Smooth muscle cell (in vitro differentiated cells): ENCODE measurements around the gene RUFY1. TPM values are rescaled to one million over a fixed set of nuclear protein-coding genes. Genes with fewer than 3 reads are reported as not detected.

Experiments
- DNase-seq: peaks from one replicate; lab custom pipeline; 2025; ENCODE audit not compliant: unreplicated experiment; lab: John Stamatoyannopoulos, UW
- H2AFZ ChIP-seq: fragments of 200-600 bp; sonication (generic); 2 replicates; pipeline ENCODE4 v1.6.0; 2016; ENCODE audit warnings: antibody characterized with exemption, low read depth, mild to moderate bottlenecking
- H3F3A ChIP-seq: fragments of 200-600 bp; sonication (generic); 2 replicates; pipeline ENCODE4 v1.6.0; 2017; ENCODE audit warnings: antibody characterized with exemption, low read depth
- H3K27ac ChIP-seq: fragments of 200-600 bp; sonication (generic); 2 replicates; pipeline ENCODE4 v1.5.1; 2016; ENCODE audit warnings: low read depth, mild to moderate bottlenecking
- H3K27me3 ChIP-seq: fragments of 200-600 bp; sonication (generic); 2 replicates; pipeline ENCODE4 v1.6.1; 2016; ENCODE audit warnings: low read depth, mild to moderate bottlenecking
- H3K36me3 ChIP-seq: fragments of 200-600 bp; sonication (generic); 2 replicates; pipeline ENCODE4 v1.5.1; 2016; ENCODE audit warnings: low read depth
- H3K4me1 ChIP-seq: fragments of 200-600 bp; sonication (generic); 2 replicates; pipeline ENCODE4 v1.5.1; 2016; ENCODE audit warnings: low read depth
- H3K4me2 ChIP-seq: fragments of 200-600 bp; sonication (generic); 2 replicates; pipeline ENCODE4 v1.6.0; 2016; ENCODE audit warnings: mild to moderate bottlenecking
- H3K4me3 ChIP-seq: fragments of 200-600 bp; sonication (generic); 2 replicates; pipeline ENCODE4 v1.5.1; 2016; ENCODE audit warnings: mild to moderate bottlenecking
- H3K79me2 ChIP-seq: fragments of 200-600 bp; sonication (generic); 2 replicates; pipeline ENCODE4 v1.6.0; 2016; ENCODE audit warnings: low read depth, mild to moderate bottlenecking
- H3K9ac ChIP-seq: fragments of 200-600 bp; sonication (generic); 2 replicates; pipeline ENCODE4 v1.6.0; 2016; ENCODE audit warnings: low read depth
- H3K9me3 ChIP-seq: fragments of 200-600 bp; sonication (generic); replicated peaks from 2 replicates; pipeline ENCODE4 v1.5.1; 2016; ENCODE audit warnings: low read depth
- H4K20me1 ChIP-seq: fragments of 200-600 bp; sonication (generic); 2 replicates; pipeline ENCODE4 v1.6.0; 2016; ENCODE audit warnings: low read depth
- WGBS: methylation state at CpG from one replicate; pipeline ENCODE4 v1.1.7; 2016; ENCODE audit warnings: low lambda C conversion rate; 5-methylcytosine and 5-hydroxymethylcytosine counted together
- polyA plus RNA-seq: library from polyadenylated mRNA; unstranded; fragments of >200 nt; fragmentation: Nextera tagmentation; extraction: Ambion mirVana; gene quantifications from 2 replicates; pipeline ENCODE4 v1.2.1, GENCODE V29; 2016
- total RNA-seq: library from RNA; depleted of rRNA; stranded (reverse); fragments of >200 nt; gene quantifications from 2 replicates; pipeline ENCODE4 v1.2.3, GENCODE V29; 2014
- TF ChIP-seq, protein P1 (sequence below): fragments of 200-600 bp; sonication (generic); IDR thresholded peaks from 2 replicates; pipeline ENCODE4 v1.5.1; 2017; ENCODE audit warnings: borderline replicate concordance, mild to moderate bottlenecking, antibody characterized with exemption; ENCODE audit not compliant: insufficient read depth, poor library complexity, severe bottlenecking

The RUFY1 gene
- total and polyA plus RNA-seq, 2 experiments from 2014 or later: 23.8 to 26.4 TPM

DNA sequence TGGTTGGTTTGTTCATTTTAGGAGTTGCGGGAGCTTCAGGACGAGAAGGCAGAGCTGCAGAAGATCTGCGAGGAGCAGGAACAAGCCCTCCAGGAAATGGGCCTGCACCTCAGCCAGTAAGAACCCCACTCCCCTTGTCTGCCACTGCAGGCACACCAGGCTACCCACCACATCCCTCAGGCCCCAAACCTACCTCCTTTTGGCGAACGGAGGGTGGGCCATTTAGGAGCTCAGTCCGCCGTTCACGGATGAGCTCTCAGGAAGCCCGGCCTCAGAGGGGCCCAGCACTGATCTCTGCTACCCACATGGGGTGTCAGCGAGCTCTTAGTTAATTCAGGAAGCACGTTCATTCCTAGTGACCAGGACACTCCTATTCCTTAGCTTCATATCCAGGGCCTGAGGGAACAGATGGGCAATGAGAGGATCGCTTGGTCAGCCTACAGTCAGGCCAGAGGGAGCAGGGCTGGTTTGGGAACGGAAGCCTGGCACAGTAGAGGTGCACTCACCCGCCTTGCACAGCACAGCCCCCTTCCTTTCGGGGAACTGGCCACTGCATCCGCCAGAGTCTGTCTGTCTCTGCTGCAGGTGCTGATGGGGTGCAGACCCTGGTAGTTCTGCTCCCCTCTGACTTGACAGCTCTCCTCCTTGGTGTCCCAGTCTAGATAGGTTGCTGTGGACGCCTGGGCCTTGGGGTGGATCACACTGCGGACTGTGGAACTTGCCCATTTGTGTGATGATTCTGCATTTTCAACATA lies 51.7 kb downstream of the RUFY1 start:
- 97% methylated on average over 18 of the region's 18 CpGs for WGBS
- TF ChIP-seq, protein P1, sequence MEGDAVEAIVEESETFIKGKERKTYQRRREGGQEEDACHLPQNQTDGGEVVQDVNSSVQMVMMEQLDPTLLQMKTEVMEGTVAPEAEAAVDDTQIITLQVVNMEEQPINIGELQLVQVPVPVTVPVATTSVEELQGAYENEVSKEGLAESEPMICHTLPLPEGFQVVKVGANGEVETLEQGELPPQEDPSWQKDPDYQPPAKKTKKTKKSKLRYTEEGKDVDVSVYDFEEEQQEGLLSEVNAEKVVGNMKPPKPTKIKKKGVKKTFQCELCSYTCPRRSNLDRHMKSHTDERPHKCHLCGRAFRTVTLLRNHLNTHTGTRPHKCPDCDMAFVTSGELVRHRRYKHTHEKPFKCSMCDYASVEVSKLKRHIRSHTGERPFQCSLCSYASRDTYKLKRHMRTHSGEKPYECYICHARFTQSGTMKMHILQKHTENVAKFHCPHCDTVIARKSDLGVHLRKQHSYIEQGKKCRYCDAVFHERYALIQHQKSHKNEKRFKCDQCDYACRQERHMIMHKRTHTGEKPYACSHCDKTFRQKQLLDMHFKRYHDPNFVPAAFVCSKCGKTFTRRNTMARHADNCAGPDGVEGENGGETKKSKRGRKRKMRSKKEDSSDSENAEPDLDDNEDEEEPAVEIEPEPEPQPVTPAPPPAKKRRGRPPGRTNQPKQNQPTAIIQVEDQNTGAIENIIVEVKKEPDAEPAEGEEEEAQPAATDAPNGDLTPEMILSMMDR: no peak

DNA sequence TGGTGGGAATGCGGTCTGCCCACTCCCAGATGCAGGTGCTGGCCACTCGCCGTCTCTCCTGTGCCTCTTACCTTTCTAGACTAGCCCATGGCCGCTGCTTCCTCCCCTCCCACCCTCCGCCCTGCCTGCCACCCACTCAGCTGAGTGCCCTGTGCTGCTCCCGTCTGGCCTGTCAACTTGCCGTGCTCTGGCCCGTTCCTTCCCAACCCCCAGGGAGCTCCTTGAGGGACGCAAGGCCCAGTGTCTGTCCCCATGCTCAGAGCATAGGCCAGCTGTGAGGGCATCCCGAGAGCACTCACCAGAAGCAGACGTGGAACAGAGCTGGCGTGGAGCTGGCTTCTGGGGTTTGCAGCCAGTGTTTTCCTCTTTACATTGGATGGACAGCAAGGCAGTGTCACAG lies 53.0 kb downstream of the RUFY1 start:
- no peak for DNase-seq
- TF ChIP-seq, protein P1: no peak
- peaks cover 35% of the 10 kb centered on the region for H4K20me1 ChIP-seq
- no peak overlapping the region for H3K9ac ChIP-seq
- no peaks in the 10 kb centered on the region for H3K27me3 ChIP-seq
- H2AFZ ChIP-seq: no peak overlapping the region
- H3K36me3 ChIP-seq: no peaks in the 10 kb centered on the region
- no peaks in the 10 kb centered on the region for H3K4me1 ChIP-seq
- no peak overlapping the region for H3K4me2 ChIP-seq
- 98% methylated on average over 12 of the region's 12 CpGs for WGBS
- H3K4me3 ChIP-seq: no peak overlapping the region
- peaks cover 24% of the 10 kb centered on the region for H3F3A ChIP-seq
- H3K9me3 ChIP-seq: no peaks in the 10 kb centered on the region
- H3K79me2 ChIP-seq: no peaks in the 10 kb centered on the region
- H3K27ac ChIP-seq: no peak overlapping the region

More for the DNA sequence above, 51.7 kb downstream of the RUFY1 start:
- Histone ChIP-seq H3K9me3 (no peaks in the 10 kb centered on the region), H3K79me2 (no peaks in the 10 kb centered on the region), H2AFZ (no peak overlapping the region), H3K4me1 (no peaks in the 10 kb centered on the region), H3F3A (peaks cover 20% of the 10 kb centered on the region), H3K27ac (no peak overlapping the region), H3K4me2 (no peak overlapping the region), H3K27me3 (no peaks in the 10 kb centered on the region), H4K20me1 (peaks cover 23% of the 10 kb centered on the region), H3K4me3 (no peak overlapping the region), H3K36me3 (peaks cover 6% of the 10 kb centered on the region), H3K9ac (no peak overlapping the region)
- no peak for DNase-seq

DNA sequence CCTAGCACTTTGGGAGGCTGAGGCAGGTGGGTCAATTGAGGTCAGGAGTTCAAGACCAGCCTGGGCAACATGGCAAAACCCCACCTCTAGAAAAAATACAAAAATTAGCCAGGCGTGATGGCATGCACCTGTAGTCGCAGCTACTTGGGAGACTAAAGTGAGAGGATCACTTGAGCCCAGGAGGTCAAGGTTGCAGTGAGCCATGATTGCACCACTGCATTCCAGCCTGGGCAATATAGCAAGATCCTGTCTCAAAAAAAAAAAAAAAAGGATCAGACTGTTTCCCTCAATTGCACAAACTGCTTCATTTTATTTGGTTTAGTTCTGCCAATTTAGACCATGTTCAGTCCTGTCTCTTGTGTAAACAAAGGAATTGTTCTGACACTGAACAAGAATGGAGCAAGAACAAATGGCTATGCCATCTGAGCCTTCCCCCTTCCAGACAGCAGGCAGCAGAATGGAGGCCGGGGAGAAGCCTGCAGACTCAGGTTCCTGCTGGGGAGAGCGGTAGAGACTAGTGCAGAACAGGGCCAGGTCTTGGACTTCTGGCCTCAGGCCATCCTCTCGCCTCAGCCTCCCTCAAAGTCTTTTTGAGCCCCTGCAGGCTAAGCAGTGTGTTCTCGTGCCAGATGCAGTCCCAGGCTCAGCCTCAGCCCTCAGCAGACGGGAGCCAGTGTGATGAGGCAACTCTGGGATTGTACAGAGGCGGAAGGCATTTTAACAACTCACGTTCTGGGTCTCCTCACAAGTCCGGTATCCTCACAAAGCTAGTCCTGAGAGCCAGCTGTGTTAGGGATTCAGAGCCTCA lies 54.9 kb downstream of the RUFY1 start:
- Histone ChIP-seq H3K9me3 (no peaks in the 10 kb centered on the region), H3K4me2 (no peak overlapping the region), H3F3A (peaks cover 26% of the 10 kb centered on the region), H3K36me3 (no peaks in the 10 kb centered on the region), H3K27me3 (no peaks in the 10 kb centered on the region), H3K4me1 (no peaks in the 10 kb centered on the region), H3K4me3 (no peak overlapping the region), H2AFZ (no peak overlapping the region), H3K9ac (no peak overlapping the region), H3K79me2 (no peaks in the 10 kb centered on the region), H3K27ac (no peak overlapping the region), H4K20me1 (peaks cover 52% of the 10 kb centered on the region)
- WGBS: 61% methylated on average over 10 of the region's 10 CpGs
- no peak for DNase-seq
- TF ChIP-seq, protein P1: no peak
